Neural crest cell (in vitro differentiated cells): ENCODE results near the gene SNAI3. TPM values are rescaled to one million over a fixed set of nuclear protein-coding genes. Genes with fewer than 3 reads are reported as not detected.

ENCODE experiments used
- DNase-seq: peaks from one replicate; pipeline ENCODE4 v3.0.0; 2021; ENCODE audit warnings: low read depth, mixed read lengths, low spot score
- H3K27ac Mint-ChIP-seq: one replicate; pipeline ENCODE4 v1.8.0; 2021; ENCODE audit warnings: mild to moderate bottlenecking, mixed read lengths; ENCODE audit not compliant: unreplicated experiment
- H3K27me3 Mint-ChIP-seq: 2 replicates; pipeline ENCODE4 v1.8.0; 2021; ENCODE audit warnings: low read depth, mild to moderate bottlenecking, mixed read lengths
- H3K36me3 Mint-ChIP-seq: 2 replicates; pipeline ENCODE4 v1.8.0; 2021; ENCODE audit warnings: low read depth, mild to moderate bottlenecking, mixed read lengths
- H3K4me1 Mint-ChIP-seq: 2 replicates; pipeline ENCODE4 v1.8.0; 2021; ENCODE audit warnings: mixed read lengths
- H3K4me3 Mint-ChIP-seq: one replicate; pipeline ENCODE4 v1.8.0; 2021; ENCODE audit warnings: mild to moderate bottlenecking, mixed read lengths
- H3K9me3 Mint-ChIP-seq: 2 replicates; pipeline ENCODE4 v1.8.0; 2021; ENCODE audit warnings: mixed read lengths
- CTCF ChIP-seq: fragments of 200-600 bp; sonication (generic); conservative IDR thresholded peaks from 2 replicates; pipeline ENCODE4 v1.5.0; 2021; ENCODE audit warnings: antibody characterized with exemption, mild to moderate bottlenecking
- total RNA-seq: library from RNA; stranded (reverse); gene quantifications from 2 replicates; pipeline ENCODE4 v1.2.1, GENCODE V29; 2021

The SNAI3 gene
- total RNA-seq, 1 donor from 2014 or later: not detected

GRCh38 chr16:88684569-88685155 lies 1.6 kb downstream of the SNAI3 start:
- Mint-ChIP-seq H3K27me3 (peaks cover 69% of the 10 kb centered on the region), H3K9me3 (no peaks in the 10 kb centered on the region), H3K4me3 (no peak overlapping the region), H3K4me1 (peaks cover 7% of the 10 kb centered on the region), H3K27ac (no peak overlapping the region), H3K36me3 (no peaks in the 10 kb centered on the region)
- DNase-seq: no peak
- no peak for TF ChIP-seq CTCF

GRCh38 chr16:88681709-88682451 lies 4.4 kb downstream of the SNAI3 start:
- Mint-ChIP-seq H3K27ac (no peak overlapping the region), H3K4me3 (no peak overlapping the region), H3K27me3 (peaks cover 43% of the 10 kb centered on the region), H3K36me3 (no peaks in the 10 kb centered on the region), H3K4me1 (peaks cover 7% of the 10 kb centered on the region), H3K9me3 (no peaks in the 10 kb centered on the region)
- no peak for DNase-seq
- no peak for TF ChIP-seq CTCF

- peak; percentile 48 for TF ChIP-seq CTCF
- Mint-ChIP-seq H3K4me1 (peaks cover 7% of the 10 kb centered on the region), H3K27ac (no peak overlapping the region), H3K9me3 (no peaks in the 10 kb centered on the region), H3K4me3 (no peak overlapping the region), H3K36me3 (no peaks in the 10 kb centered on the region), H3K27me3 (peaks cover 39% of the 10 kb centered on the region)
- no peak for DNase-seq
Measured at GRCh38 chr16:88681084-88681680, 5.1 kb downstream of the SNAI3 start.

- Mint-ChIP-seq H3K4me1 (peaks cover 7% of the 10 kb centered on the region), H3K4me3 (no peak overlapping the region), H3K27ac (no peak overlapping the region), H3K36me3 (no peaks in the 10 kb centered on the region), H3K9me3 (no peaks in the 10 kb centered on the region), H3K27me3 (peaks cover 35% of the 10 kb centered on the region)
- DNase-seq: no peak
- no peak for TF ChIP-seq CTCF
Measured at GRCh38 chr16:88680554-88681083, 5.7 kb downstream of the SNAI3 start.

- Mint-ChIP-seq H3K27ac (no peak overlapping the region), H3K4me3 (no peak overlapping the region), H3K4me1 (peaks cover 7% of the 10 kb centered on the region), H3K36me3 (no peaks in the 10 kb centered on the region), H3K9me3 (no peaks in the 10 kb centered on the region), H3K27me3 (peaks cover 14% of the 10 kb centered on the region)
- TF ChIP-seq CTCF: no peak
- DNase-seq: no peak
Measured at GRCh38 chr16:88678224-88678979, 7.9 kb downstream of the SNAI3 start.
